HG03135 (cell line): Measurements from ENCODE around the gene TRAPPC12.
"Not testable (repeated sequence)": the region's sequence is repeated elsewhere in the genome, so short reads cannot be mapped to it uniquely, and the experiment has no call there.

ENCODE experiments used
- ATAC-seq: cut with Tn5 transposase; IDR thresholded peaks from one replicate; pipeline ENCODE4 v1.9.1; 2021; ENCODE audit warnings: mild to moderate bottlenecking, moderate library complexity; ENCODE audit not compliant: unreplicated experiment

Gene TRAPPC12

GRCh38 chr2:3379647-3380534, at the start of gene TRAPPC12:
TRAPPC12 (plus strand) TSS chr2:3379694; CDS start chr2:3387624, 7,930 bp downstream.
- peak; percentile 76 for ATAC-seq

GRCh38 chr2:3332133-3332532, 47.4 kb upstream of the TRAPPC12 start:
- ATAC-seq: no peak

- ATAC-seq: no peak
Measured at GRCh38 chr2:3334392-3335345, 44.8 kb upstream of the TRAPPC12 start.

GRCh38 chr2:3336844-3337243, 42.6 kb upstream of the TRAPPC12 start:
- ATAC-seq: no peak

- ATAC-seq: no peak
Measured at GRCh38 chr2:3338340-3338739, 41.2 kb upstream of the TRAPPC12 start.

- ATAC-seq: no peak
Measured at GRCh38 chr2:3340144-3340543, 39.4 kb upstream of the TRAPPC12 start.

GRCh38 chr2:3341336-3341735, 38.2 kb upstream of the TRAPPC12 start:
- no peak for ATAC-seq

GRCh38 chr2:3342324-3342723, 37.2 kb upstream of the TRAPPC12 start:
- no peak for ATAC-seq

- no peak for ATAC-seq
Measured at GRCh38 chr2:3343012-3343411, 36.5 kb upstream of the TRAPPC12 start.

- no peak for ATAC-seq
Measured at GRCh38 chr2:3344897-3345296, 34.6 kb upstream of the TRAPPC12 start.

- ATAC-seq: no peak
Measured at GRCh38 chr2:3345621-3346020, 33.9 kb upstream of the TRAPPC12 start.

GRCh38 chr2:3348767-3349166, 30.7 kb upstream of the TRAPPC12 start:
- ATAC-seq: no peak

GRCh38 chr2:3349211-3349693, 30.2 kb upstream of the TRAPPC12 start:
- ATAC-seq: no peak

- ATAC-seq: no peak
Measured at GRCh38 chr2:3354986-3355385, 24.5 kb upstream of the TRAPPC12 start.

GRCh38 chr2:3355951-3356569, 23.4 kb upstream of the TRAPPC12 start:
- no peak for ATAC-seq

GRCh38 chr2:3356799-3357198, 22.7 kb upstream of the TRAPPC12 start:
- no peak for ATAC-seq

- not testable (repeated sequence) for ATAC-seq
Measured at GRCh38 chr2:3357446-3357845, 22.0 kb upstream of the TRAPPC12 start.

GRCh38 chr2:3357926-3358325, 21.6 kb upstream of the TRAPPC12 start:
- ATAC-seq: no peak

GRCh38 chr2:3361518-3362389, 17.7 kb upstream of the TRAPPC12 start:
- ATAC-seq: no peak

- no peak for ATAC-seq
Measured at GRCh38 chr2:3365219-3365618, 14.3 kb upstream of the TRAPPC12 start.
